ENCODE results near the gene KIAA1549.

DNA sequence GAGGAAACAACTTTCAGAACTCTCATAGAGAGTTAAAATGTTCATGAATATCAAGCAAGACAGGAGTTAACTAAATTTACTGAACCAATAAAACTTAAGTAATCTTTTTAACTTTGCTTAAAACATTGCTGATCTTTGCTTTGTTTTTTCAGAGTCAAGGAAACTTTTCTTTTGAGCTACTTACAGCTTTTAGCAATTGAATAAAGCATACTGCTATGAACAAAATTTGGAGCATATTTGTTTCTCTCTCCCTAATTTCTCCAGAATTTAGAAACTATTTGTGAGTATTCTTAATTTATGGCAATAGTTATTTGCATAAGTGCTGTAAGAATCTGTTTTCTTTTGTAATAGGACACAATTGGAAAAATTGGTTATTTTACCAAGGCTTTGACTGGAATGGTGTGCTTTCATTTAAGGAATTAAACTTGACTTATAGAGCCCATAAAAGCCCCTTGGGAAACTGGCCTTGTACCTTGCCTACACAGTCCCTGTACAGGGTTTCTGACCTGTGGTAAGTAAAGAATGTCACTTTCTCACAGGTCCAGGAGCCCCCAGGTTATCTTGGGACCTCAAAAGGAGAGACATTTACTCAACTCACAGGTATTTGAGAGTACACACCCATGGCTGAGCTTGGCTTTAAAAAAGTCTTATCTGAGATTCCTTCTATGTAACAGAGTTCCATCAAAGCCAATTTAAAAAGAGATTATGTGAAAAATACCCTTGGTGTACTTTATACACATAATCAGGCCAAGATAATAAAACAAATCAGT, 23.3 kb upstream of the KIAA1549 start:
- TF ChIP-seq, protein P1, sequence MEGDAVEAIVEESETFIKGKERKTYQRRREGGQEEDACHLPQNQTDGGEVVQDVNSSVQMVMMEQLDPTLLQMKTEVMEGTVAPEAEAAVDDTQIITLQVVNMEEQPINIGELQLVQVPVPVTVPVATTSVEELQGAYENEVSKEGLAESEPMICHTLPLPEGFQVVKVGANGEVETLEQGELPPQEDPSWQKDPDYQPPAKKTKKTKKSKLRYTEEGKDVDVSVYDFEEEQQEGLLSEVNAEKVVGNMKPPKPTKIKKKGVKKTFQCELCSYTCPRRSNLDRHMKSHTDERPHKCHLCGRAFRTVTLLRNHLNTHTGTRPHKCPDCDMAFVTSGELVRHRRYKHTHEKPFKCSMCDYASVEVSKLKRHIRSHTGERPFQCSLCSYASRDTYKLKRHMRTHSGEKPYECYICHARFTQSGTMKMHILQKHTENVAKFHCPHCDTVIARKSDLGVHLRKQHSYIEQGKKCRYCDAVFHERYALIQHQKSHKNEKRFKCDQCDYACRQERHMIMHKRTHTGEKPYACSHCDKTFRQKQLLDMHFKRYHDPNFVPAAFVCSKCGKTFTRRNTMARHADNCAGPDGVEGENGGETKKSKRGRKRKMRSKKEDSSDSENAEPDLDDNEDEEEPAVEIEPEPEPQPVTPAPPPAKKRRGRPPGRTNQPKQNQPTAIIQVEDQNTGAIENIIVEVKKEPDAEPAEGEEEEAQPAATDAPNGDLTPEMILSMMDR (IDR thresholded peaks at IDR 0.05) = no peak
- TF ChIP-seq POLR2AphosphoS5 (IDR thresholded peaks at IDR 0.05) = no peak
